IMR-90 (cell line): Measurements from ENCODE around the gene ZCCHC24. TPM values are rescaled to one million over a fixed set of nuclear protein-coding genes. Genes with fewer than 3 reads are reported as not detected.

Experiments used
- ATAC-seq: fragments of 200-7000 bp; cut with Tn5 transposase; 2 replicates; pipeline ENCODE4 v1.9.1; 2020; ENCODE audit warnings: low read depth, mild to moderate bottlenecking, moderate library complexity
- BruUV-seq: library from RNA; stranded (reverse); fragments of 400-500 nt; replicated peaks from 2 replicates; lab custom pipeline; 2021; lab: Mats Ljungman, UMichigan
- CTCF ChIA-PET: fragments of 300-600 bp; formaldehyde crosslinking; extraction: SDS; loops from one replicate; lab custom pipeline; 2021; ENCODE audit warnings: antibody characterized with exemption; lab: Yijun Ruan, JAX
- POLR2A ChIA-PET: fragments of 300-600 bp; sonication (Branson Sonifier 250); formaldehyde crosslinking; loops from one replicate; lab custom pipeline; 2022; ENCODE audit warnings: antibody characterized with exemption; ENCODE audit not compliant: unreplicated experiment; lab: Charles Lee
- DNase-seq: peaks from one replicate; pipeline ENCODE4 v3.0.0; 2013
- H2AFZ ChIP-seq: replicated peaks from 2 replicates; pipeline ENCODE3; 2013; ENCODE audit warnings: low read length, mild to moderate bottlenecking; ENCODE audit not compliant: poor library complexity
- H2AK5ac ChIP-seq: 2 replicates; pipeline ENCODE4 v1.6.1; 2013; ENCODE audit warnings: low read depth, low read length, inconsistent platforms
- H2AK9ac ChIP-seq: replicated peaks from 2 replicates; pipeline ENCODE3; 2013; ENCODE audit warnings: mild to moderate bottlenecking, low read depth, low read length, moderate library complexity; ENCODE audit not compliant: poor library complexity
- H2BK120ac ChIP-seq: 2 replicates; pipeline ENCODE4 v1.6.1; 2013; ENCODE audit warnings: low read depth, low read length, inconsistent platforms
- H2BK15ac ChIP-seq: 3 replicates; pipeline ENCODE4 v1.6.1; 2013; ENCODE audit warnings: low read depth, low read length, inconsistent platforms
- H2BK20ac ChIP-seq: 2 replicates; pipeline ENCODE4 v1.6.1; 2013; ENCODE audit warnings: low read depth, mild to moderate bottlenecking, inconsistent platforms, low read length, moderate library complexity
- H2BK5ac ChIP-seq: 2 replicates; pipeline ENCODE4 v1.6.1; 2013; ENCODE audit warnings: mild to moderate bottlenecking, low read depth, low read length, inconsistent platforms; ENCODE audit not compliant: poor library complexity, severe bottlenecking
- H3K14ac ChIP-seq: replicated peaks from 2 replicates; pipeline ENCODE4 v1.6.1; 2013; ENCODE audit warnings: low read depth, low read length, inconsistent platforms
- H3K18ac ChIP-seq: 2 replicates; pipeline ENCODE4 v1.6.1; 2013; ENCODE audit warnings: low read depth, low read length, control low read depth
- H3K23ac ChIP-seq: 2 replicates; pipeline ENCODE4 v1.6.1; 2013; ENCODE audit warnings: low read depth, low read length, inconsistent platforms
- H3K27ac ChIP-seq: 2 replicates; pipeline ENCODE4 v1.5.1; 2013; ENCODE audit warnings: mild to moderate bottlenecking, control low read depth, low read length; ENCODE audit not compliant: insufficient read depth
- H3K27me3 ChIP-seq: 2 replicates; pipeline ENCODE4 v1.6.1; 2013; ENCODE audit warnings: low read length; ENCODE audit not compliant: control insufficient read depth, insufficient read depth
- H3K36me3 ChIP-seq: 2 replicates; pipeline ENCODE4 v1.6.1; 2013; ENCODE audit warnings: low read length, mixed read lengths; ENCODE audit not compliant: control insufficient read depth, insufficient read depth
- H3K4ac ChIP-seq: 2 replicates; pipeline ENCODE4 v1.6.1; 2013; ENCODE audit warnings: low read depth, low read length, inconsistent platforms
- H3K4me1 ChIP-seq: 2 replicates; pipeline ENCODE4 v1.6.1; 2013; ENCODE audit warnings: low read length, mixed read lengths; ENCODE audit not compliant: control insufficient read depth, insufficient read depth
- H3K4me2 ChIP-seq: 2 replicates; pipeline ENCODE4 v1.6.1; 2013; ENCODE audit warnings: low read depth, mild to moderate bottlenecking, control low read depth, low read length, moderate library complexity
- H3K4me3 ChIP-seq: 2 replicates; pipeline ENCODE4 v1.5.1; 2013; ENCODE audit warnings: low read depth, mild to moderate bottlenecking, control low read depth, low read length, moderate library complexity; ENCODE audit not compliant: insufficient read depth
- H3K56ac ChIP-seq: 2 replicates; pipeline ENCODE4 v1.6.1; 2013; ENCODE audit warnings: low read length, inconsistent platforms; ENCODE audit not compliant: insufficient read depth; ENCODE audit errors: extremely low read depth
- H3K79me1 ChIP-seq, 2 experiments: 2 replicates each; pipeline ENCODE4 v1.6.1; 2013; ENCODE audit warnings: low read length in 2 of 2, inconsistent platforms in 1 of 2, low read depth in 1 of 2
- H3K9ac ChIP-seq: 2 replicates; pipeline ENCODE4 v1.6.1; 2013; ENCODE audit warnings: low read depth, low read length, control low read depth
- H3K9me1 ChIP-seq: 2 replicates; pipeline ENCODE4 v1.6.1; 2013; ENCODE audit warnings: low read length, inconsistent platforms; ENCODE audit not compliant: insufficient read depth
- H3K9me3 ChIP-seq: 2 replicates; pipeline ENCODE4 v1.6.1; 2013; ENCODE audit warnings: low read length; ENCODE audit not compliant: control insufficient read depth, insufficient read depth
- H4K20me1 ChIP-seq: 2 replicates; pipeline ENCODE4 v1.6.1; 2013; ENCODE audit warnings: low read length, inconsistent platforms; ENCODE audit not compliant: insufficient read depth
- H4K5ac ChIP-seq: 2 replicates; pipeline ENCODE4 v1.6.1; 2013; ENCODE audit warnings: mild to moderate bottlenecking, low read depth, low read length, control low read depth
- H4K8ac ChIP-seq, 2 experiments: 2 replicates each; pipeline ENCODE4 v1.6.1; 2013; ENCODE audit warnings: low read depth in 2 of 2, low read length in 2 of 2, control low read depth in 1 of 2, inconsistent platforms in 1 of 2
- H4K91ac ChIP-seq: 2 replicates; pipeline ENCODE4 v1.6.1; 2013; ENCODE audit warnings: low read depth, low read length, inconsistent platforms; ENCODE audit not compliant: insufficient read depth
- BHLHE40 ChIP-seq: fragments of 150-350 bp; IDR thresholded peaks from 2 replicates; pipeline ENCODE4 v1.6.1; 2016; ENCODE audit warnings: mild to moderate bottlenecking, low read depth, low read length
- CHD1 ChIP-seq: IDR thresholded peaks from 2 replicates; pipeline ENCODE4 v1.6.1; 2012; ENCODE audit warnings: low read depth, low read length, improper control_type of control experiment
- CTCF ChIP-seq: conservative IDR thresholded peaks from 2 replicates; pipeline ENCODE4 v1.5.1; 2012; ENCODE audit warnings: mild to moderate bottlenecking, low read depth, low read length, improper control_type of control experiment
- ELK1 ChIP-seq: fragments of 150-350 bp; IDR thresholded peaks from 2 replicates; pipeline ENCODE4 v1.6.1; 2016; ENCODE audit warnings: low read depth, mild to moderate bottlenecking, low read length, moderate library complexity, borderline replicate concordance
- FOS ChIP-seq: fragments of 150-350 bp; IDR thresholded peaks from 2 replicates; pipeline ENCODE4 v1.6.1; 2016; ENCODE audit warnings: low read depth, low read length
- MAFK ChIP-seq: IDR thresholded peaks from 2 replicates; pipeline ENCODE4 v1.6.1; 2012; ENCODE audit warnings: low read depth, low read length, improper control_type of control experiment
- MAZ ChIP-seq: IDR thresholded peaks from 2 replicates; pipeline ENCODE4 v1.6.1; 2012; ENCODE audit warnings: low read depth, mild to moderate bottlenecking, low read length, improper control_type of control experiment, moderate library complexity, borderline replicate concordance
- MXI1 ChIP-seq: IDR thresholded peaks from 2 replicates; pipeline ENCODE4 v1.6.1; 2012; ENCODE audit warnings: low read depth, mild to moderate bottlenecking, low read length, moderate library complexity, borderline replicate concordance
- NFE2L2 ChIP-seq: fragments of 150-350 bp; IDR thresholded peaks from 2 replicates; pipeline ENCODE4 v1.6.1; 2016; ENCODE audit warnings: low read depth, mild to moderate bottlenecking, low read length
- RAD21 ChIP-seq: IDR thresholded peaks from 2 replicates; pipeline ENCODE4 v1.6.1; 2012; ENCODE audit warnings: low read length, improper control_type of control experiment
- RCOR1 ChIP-seq: IDR thresholded peaks from 2 replicates; pipeline ENCODE4 v1.6.1; 2012; ENCODE audit warnings: mild to moderate bottlenecking, low read length, improper control_type of control experiment; ENCODE audit not compliant: insufficient replicate concordance
- RFX5 ChIP-seq: IDR thresholded peaks from 2 replicates; pipeline ENCODE4 v1.8.0; 2012; ENCODE audit warnings: low read depth, mild to moderate bottlenecking, low read length, moderate library complexity
- SMC3 ChIP-seq: fragments of 150-350 bp; IDR thresholded peaks from 2 replicates; pipeline ENCODE4 v1.6.1; 2016; ENCODE audit warnings: low read depth, mild to moderate bottlenecking, antibody characterized with exemption, low read length, moderate library complexity
- USF2 ChIP-seq: fragments of 150-350 bp; IDR thresholded peaks from 2 replicates; pipeline ENCODE4 v1.6.1; 2017; ENCODE audit warnings: mild to moderate bottlenecking, antibody characterized with exemption, low read length, low read depth
- WGBS, 2 experiments: methylation state at CpG; one replicate each; pipeline versions ENCODE4 v1.1.5 to v1.1.7; 2013; ENCODE audit warnings: missing lambda C conversion rate in 2 of 2; ENCODE audit not compliant: insufficient read length in 1 of 2; ENCODE audit errors: extremely low coverage in 2 of 2; 5-methylcytosine and 5-hydroxymethylcytosine counted together
- dilution Hi-C: fragments of 300-500 bp; cut with HindIII; formaldehyde crosslinking; loops from one replicate; pipeline ENCODE4 v1.14.3; 2018; ENCODE audit warnings: low sequenced_read_pairs; ENCODE audit not compliant: unreplicated experiment
- in situ Hi-C: fragments of 300-500 bp; cut with MboI; formaldehyde crosslinking; loops from 3 replicates; pipeline ENCODE4 v1.14.3; 2019; ENCODE audit warnings: low sequenced_read_pairs, inconsistent platforms, mixed read lengths
- intact Hi-C: fragments of 100-400 bp; cut with micrococcal nuclease; formaldehyde crosslinking; loops from 2 replicates; pipeline ENCODE4 v1.10.0; 2022
- polyA plus RNA-seq, 3 experiments: library from polyadenylated mRNA; depleted of rRNA; stranded (reverse); fragments of >200 nt; gene quantifications; 2 replicates each; pipeline ENCODE4 v1.2.3, GENCODE V29; 2012; ENCODE audit warnings: low replicate concordance in 1 of 3
- total RNA-seq: library from RNA; depleted of rRNA; stranded (reverse); fragments of >200 nt; gene quantifications from 2 replicates; pipeline ENCODE4 v1.2.3, GENCODE V29; 2012

Gene ZCCHC24
- total and polyA plus RNA-seq, 2 of the 4 experiments (the other 2 are of a cell fraction): 15.1 to 25.9 TPM

GRCh38 chr10:79463578-79464496 lies 18.4 kb upstream of the ZCCHC24 start:
- in situ Hi-C loops: no loop called here
- TF ChIP-seq RAD21 (no peak), MAFK (no peak), FOS (no peak), CHD1 (no peak), NFE2L2 (no peak), BHLHE40 (no peak), MXI1 (no peak), RFX5 (no peak), CTCF (no peak), MAZ (no peak), USF2 (no peak), SMC3 (no peak), ELK1 (no peak), RCOR1 (no peak)

More at GRCh38 chr10:79463578-79464496, 18.4 kb upstream of the ZCCHC24 start:
- H3K14ac ChIP-seq: no peak overlapping the region
- no peak overlapping the region for H3K27ac ChIP-seq
- H3K9me3 ChIP-seq: no peaks in the 10 kb centered on the region
- no peak overlapping the region for H4K5ac ChIP-seq
- H2BK15ac ChIP-seq: no peak overlapping the region; the same call in 2 of the 3 replicates
- no peak overlapping the region for H2AK9ac ChIP-seq
- H2BK20ac ChIP-seq: no peak overlapping the region
- H2BK5ac ChIP-seq: no peak overlapping the region
- no peaks in the 10 kb centered on the region for H3K36me3 ChIP-seq
- no peak overlapping the region for H3K56ac ChIP-seq
- H4K8ac ChIP-seq: no peak overlapping the region
- H2BK120ac ChIP-seq: no peak overlapping the region
- no peak overlapping the region for H3K9ac ChIP-seq
- intact Hi-C loops: no loop called here
- no peak overlapping the region for H3K23ac ChIP-seq
- no peak overlapping the region for H2AFZ ChIP-seq
- peaks cover 11% of the 10 kb centered on the region for H3K4me1 ChIP-seq
- H3K4me3 ChIP-seq: no peak overlapping the region
- 94% methylated on average over 4 of the region's 10 CpGs; no CpG with 5 or more reads in 1 of the 2 experiments for WGBS, 2 experiments
- H3K27me3 ChIP-seq: no peaks in the 10 kb centered on the region
- H3K4ac ChIP-seq: 0 out of 2 replicates have a peak overlapping the region, but pooled peaks have one; percentile 3
- CTCF ChIA-PET: no interaction called here
- no TSS peak for BruUV-seq
- no peak overlapping the region; the same call in 1 of the 2 replicates for H4K91ac ChIP-seq
- no peak for ATAC-seq
- no peak for DNase-seq
- H3K79me1 ChIP-seq: no peaks in the 10 kb centered on the region
- H2AK5ac ChIP-seq: 0 out of 2 replicates have a peak overlapping the region, but pooled peaks have one; percentile 23
- no peak overlapping the region for H3K4me2 ChIP-seq
- no peaks in the 10 kb centered on the region for H4K20me1 ChIP-seq
- H3K9me1 ChIP-seq: peaks cover 10% of the 10 kb centered on the region
- POLR2A ChIA-PET: no interaction called here
- no peak overlapping the region for H3K18ac ChIP-seq
- dilution Hi-C loops: no loop called here
